HepG2 (cell line): Measurements from ENCODE around the gene UACA. TPM values are rescaled to one million over a fixed set of nuclear protein-coding genes. Genes with fewer than 3 reads are reported as not detected.

ENCODE experiments used
- ATAC-seq: fragments of 200-7000 bp; cut with Tn5 transposase; 3 replicates; pipeline ENCODE4 v1.9.1; 2020; ENCODE audit warnings: mild to moderate bottlenecking, moderate library complexity
- BruUV-seq: library from RNA; stranded (reverse); fragments of 400-500 nt; replicated peaks from 2 replicates; lab custom pipeline; 2021; lab: Mats Ljungman, UMichigan
- CTCF ChIA-PET: fragments of 300-600 bp; formaldehyde crosslinking; extraction: SDS; loops from one replicate; lab custom pipeline; 2021; ENCODE audit warnings: low total read pairs, inconsistent platforms, low intra/inter-chr PET ratio; lab: Yijun Ruan, JAX
- POLR2A ChIA-PET: fragments of 350-600 bp; sonication (Branson Sonifier 250); formaldehyde crosslinking; loops from one replicate; lab custom pipeline; 2020; ENCODE audit warnings: antibody characterized with exemption, inconsistent platforms; lab: Yijun Ruan, JAX
- DNase-seq: peaks from one replicate; pipeline ENCODE4 v3.0.0-alpha.2; 2015; ENCODE audit warnings: low spot score
- FAIRE-seq: peaks from 3 replicates; lab custom pipeline; 2011; peaks lifted over from hg19 to GRCh38; lab: Jason Lieb, UNC
- H2AFZ ChIP-seq: one replicate; pipeline ENCODE4 v1.6.1; 2011; ENCODE audit warnings: low read length, inconsistent platforms
- H3K27ac ChIP-seq: fragments of 300-600 bp; 3 replicates; pipeline ENCODE4 v1.8.0; 2011; ENCODE audit warnings: mixed run types, mild to moderate bottlenecking, mixed read lengths, low read length, inconsistent platforms; ENCODE audit not compliant: insufficient read depth; ENCODE audit errors: extremely low read length
- H3K27me3 ChIP-seq, 2 experiments: fragments of 200-600 bp in 1 of 2; 2 replicates in 1 of 2; 3 replicates in 1 of 2; pipeline versions ENCODE4 v1.6.0 to v1.8.0; 2011; ENCODE audit warnings: low read length in 2 of 2, mild to moderate bottlenecking in 2 of 2, moderate library complexity in 2 of 2, inconsistent platforms in 1 of 2; ENCODE audit not compliant: insufficient read depth in 2 of 2, control insufficient read depth in 1 of 2
- H3K36me3 ChIP-seq, 2 experiments: fragments of 200-600 bp in 1 of 2; replicated peaks in 1 of 2; 2 replicates in 1 of 2; 3 replicates in 1 of 2; pipeline versions ENCODE4 v1.5.1 to v1.8.0; 2011; ENCODE audit warnings: low read length in 2 of 2, inconsistent platforms in 1 of 2; ENCODE audit not compliant: insufficient read depth in 2 of 2, control insufficient read depth in 1 of 2
- H3K4me1 ChIP-seq: 2 replicates; pipeline ENCODE4 v1.5.1; 2012; ENCODE audit warnings: low read length, inconsistent platforms; ENCODE audit not compliant: insufficient read depth
- H3K4me2 ChIP-seq: 2 replicates; pipeline ENCODE4 v1.6.0; 2011; ENCODE audit warnings: low read depth, low read length, inconsistent platforms
- H3K4me3 ChIP-seq, 3 experiments: fragments of 200-600 bp in 1 of 3; sonication (generic), shearing (Covaris generic) in 1 of 3; replicated peaks in 1 of 3; 2 replicates each; pipeline ENCODE4 v1.5.1; 2011 to 2016; ENCODE audit warnings: low read length in 3 of 3, inconsistent platforms in 2 of 3, low read depth in 2 of 3, mild to moderate bottlenecking in 2 of 3, control low read depth in 1 of 3, mixed read lengths in 1 of 3; ENCODE audit not compliant: insufficient read depth in 1 of 3
- H3K79me2 ChIP-seq: one replicate; pipeline ENCODE4 v1.6.1; 2011; ENCODE audit warnings: low read length, inconsistent platforms; ENCODE audit not compliant: insufficient read depth
- H3K9ac ChIP-seq: 2 replicates; pipeline ENCODE4 v1.6.0; 2011; ENCODE audit warnings: mild to moderate bottlenecking, low read depth, low read length, inconsistent platforms; ENCODE audit not compliant: insufficient read depth
- H3K9me3 ChIP-seq: 2 replicates; pipeline ENCODE4 v1.5.1; 2012; ENCODE audit warnings: mild to moderate bottlenecking, low read length
- H4K20me1 ChIP-seq: 2 replicates; pipeline ENCODE4 v1.6.0; 2011; ENCODE audit warnings: inconsistent platforms, mild to moderate bottlenecking, low read length, moderate library complexity; ENCODE audit not compliant: insufficient read depth
- AFF4 ChIP-seq: sonication (generic); formaldehyde crosslinking; IDR thresholded peaks from 2 replicates; pipeline ENCODE4 v1.4.0; 2020; ENCODE audit warnings: missing genetic modification reagents
- ARID3A ChIP-seq: IDR thresholded peaks from 2 replicates; pipeline ENCODE4 v1.6.1; 2012; ENCODE audit warnings: low read depth, low read length, improper control_type of control experiment
- CHCHD3 ChIP-seq: sonication (generic); formaldehyde crosslinking; IDR thresholded peaks from 2 replicates; pipeline ENCODE4 v1.8.0; 2022; ENCODE audit warnings: mild to moderate bottlenecking, missing genetic modification reagents, moderate library complexity
- GPBP1L1 ChIP-seq: sonication (generic); formaldehyde crosslinking; IDR thresholded peaks from 2 replicates; pipeline ENCODE4 v1.5.0; 2020; ENCODE audit warnings: mild to moderate bottlenecking, missing genetic modification reagents
- HNRNPH1 ChIP-seq: fragments of 200-400 bp; formaldehyde crosslinking; optimal IDR thresholded peaks from 2 replicates; pipeline ENCODE3; 2017; ENCODE audit warnings: mild to moderate bottlenecking, low read depth, low read length
- HNRNPK ChIP-seq: fragments of 200-400 bp; formaldehyde crosslinking; IDR thresholded peaks from 2 replicates; pipeline ENCODE4 v1.6.1; 2018; ENCODE audit warnings: low read length, low read depth, moderate library complexity, mild to moderate bottlenecking; ENCODE audit not compliant: poor library complexity, severe bottlenecking
- KDM6A ChIP-seq: IDR thresholded peaks from 2 replicates; pipeline ENCODE4 v1.6.1; 2016; ENCODE audit warnings: low read depth
- MIER3 ChIP-seq: IDR thresholded peaks from 2 replicates; pipeline ENCODE4 v1.6.1; 2016; ENCODE audit warnings: missing compliant biosample characterization, borderline replicate concordance
- NCOA2 ChIP-seq: sonication (generic); formaldehyde crosslinking; IDR thresholded peaks from 2 replicates; pipeline ENCODE4 v1.8.0; 2022; ENCODE audit warnings: inconsistent platforms
- NR3C1 ChIP-seq: sonication (generic); formaldehyde crosslinking; IDR thresholded peaks from 2 replicates; pipeline ENCODE4 v1.4.0; 2020; ENCODE audit warnings: missing genetic modification reagents
- NRL ChIP-seq: sonication (generic); formaldehyde crosslinking; IDR thresholded peaks from 2 replicates; pipeline ENCODE4 v1.5.0; 2020; ENCODE audit warnings: missing genetic modification reagents, mild to moderate bottlenecking, moderate library complexity, borderline replicate concordance
- PLRG1 ChIP-seq: fragments of 450-650 bp; conservative IDR thresholded peaks from 2 replicates; pipeline ENCODE4 v1.6.1; 2016
- SIN3A ChIP-seq: IDR thresholded peaks from 2 replicates; pipeline ENCODE4 v1.6.1; 2011; ENCODE audit warnings: low read depth, mild to moderate bottlenecking, control low read depth, low read length, borderline replicate concordance
- SP140L ChIP-seq: sonication (generic); formaldehyde crosslinking; IDR thresholded peaks from 2 replicates; pipeline ENCODE4 v1.4.0; 2020; ENCODE audit warnings: missing genetic modification reagents, borderline replicate concordance
- ZBTB38 ChIP-seq: sonication (generic); formaldehyde crosslinking; IDR thresholded peaks from 2 replicates; pipeline ENCODE4 v1.5.1; 2020; ENCODE audit warnings: mild to moderate bottlenecking, missing genetic modification reagents
- ZMYM4 ChIP-seq: sonication (generic); formaldehyde crosslinking; IDR thresholded peaks from 2 replicates; pipeline ENCODE4 v1.8.1; 2023; ENCODE audit warnings: mild to moderate bottlenecking, missing genetic modification reagents
- ZSCAN5A ChIP-seq: sonication (generic); formaldehyde crosslinking; IDR thresholded peaks from 2 replicates; pipeline ENCODE4 v1.8.0; 2022; ENCODE audit warnings: mild to moderate bottlenecking, missing genetic modification reagents, borderline replicate concordance
- WGBS: methylation state at CpG from one replicate; pipeline ENCODE4 v1.1.6; 2017; ENCODE audit warnings: low lambda C conversion rate; 5-methylcytosine and 5-hydroxymethylcytosine counted together
- in situ Hi-C: cut with HindIII; loops from 2 replicates; pipeline ENCODE4 v1.10.0; 2017; ENCODE audit warnings: low pct_unique_long_range_greater_than_20kb; ENCODE audit not compliant: extremely low pct_ligation_motif_present
- intact Hi-C: fragments of 100-400 bp; cut with micrococcal nuclease; formaldehyde crosslinking; loops from one replicate; pipeline ENCODE4 v1.10.0; 2022; ENCODE audit not compliant: unreplicated experiment
- polyA plus RNA-seq, 8 experiments: library from polyadenylated mRNA; depleted of rRNA in 3 of 8; stranded (reverse) in 7 of 8; unstranded in 1 of 8; fragments of >200 nt; fragmentation: Illumina TruSeq in 4 of 8; extraction: Trizol in 4 of 8; gene quantifications; 2 replicates each; pipeline versions ENCODE4 v1.2.1 to v1.2.3, GENCODE V29; 2011 to 2016; ENCODE audit warnings: low read depth in 4 of 8, missing spikeins in 1 of 8, mixed read lengths in 1 of 8; ENCODE audit not compliant: insufficient read depth in 1 of 8
- total RNA-seq, 5 experiments: library from RNA; depleted of rRNA; stranded (reverse); fragments of >200 nt; fragmentation: Illumina TruSeq; extraction: Trizol; gene quantifications; 2 replicates each; pipeline ENCODE4 v1.2.3, GENCODE V29; 2016; ENCODE audit warnings: low read depth in 1 of 5

The UACA gene
- total and polyA plus RNA-seq, 2 of the 13 experiments (the other 11 are each of a cell fraction or from before 2014, with no cell fraction given) = 17.8 to 39.2 TPM

GRCh38 chr15:70712271-70712670 lies 51.1 kb downstream of the UACA start:
- CTCF ChIA-PET = no interaction called here
- TF ChIP-seq AFF4 (CRISPR knock-in tag) (no peak), ZSCAN5A (CRISPR knock-in tag) (no peak), MIER3 (CRISPR knock-in tag) (no peak), HNRNPH1 (no peak), CHCHD3 (no peak), NR3C1 (CRISPR knock-in tag) (no peak), SIN3A (no peak), ZMYM4 (CRISPR knock-in tag) (no peak), HNRNPK (no peak), PLRG1 (no peak), KDM6A (CRISPR knock-in tag) (no peak), ZBTB38 (CRISPR knock-in tag) (no peak), NRL (CRISPR knock-in tag) (no peak), NCOA2 (no peak), SP140L (no peak), GPBP1L1 (CRISPR knock-in tag) (no peak), ARID3A (no peak)

More at GRCh38 chr15:70712271-70712670, 51.1 kb downstream of the UACA start:
- Histone ChIP-seq H3K36me3 (no peaks in the 10 kb centered on the region), H2AFZ (no peak overlapping the region), H3K79me2 (no peaks in the 10 kb centered on the region), H3K4me2 (no peak overlapping the region), H3K27ac (no peak overlapping the region), H3K9me3 (no peaks in the 10 kb centered on the region), H4K20me1 (no peaks in the 10 kb centered on the region), H3K4me3 (no peak overlapping the region), H3K4me1 (no peaks in the 10 kb centered on the region), H3K9ac (no peak overlapping the region), H3K27me3 (no peaks in the 10 kb centered on the region; a peak in 1 of 5 replicates)
- FAIRE-seq = no peak
- DNase-seq = no peak
- POLR2A ChIA-PET = no interaction called here
- BruUV-seq = no TSS peak
- in situ Hi-C loops = no loop called here
- WGBS = 97% methylated on average over 3 of the region's 3 CpGs
- intact Hi-C loops = no loop called here
- ATAC-seq = no peak
